OCI-LY1 (cell line): Measurements from ENCODE around the gene KLK12.

ENCODE experiments used
- H2AFZ ChIP-seq: fragments of 200-600 bp; sonication (generic), shearing (Covaris generic); 2 replicates; pipeline ENCODE4 v1.6.0; 2014; ENCODE audit warnings: antibody characterized with exemption, mild to moderate bottlenecking, low read length
- H3F3A ChIP-seq: fragments of 200-600 bp; sonication (generic), shearing (Covaris generic); 2 replicates; pipeline ENCODE4 v1.6.0; 2014; ENCODE audit warnings: mild to moderate bottlenecking, antibody characterized with exemption, low read length, moderate library complexity; ENCODE audit not compliant: insufficient read depth
- H3K27ac ChIP-seq: fragments of 200-600 bp; sonication (generic); 2 replicates; pipeline ENCODE4 v1.5.1; 2014; ENCODE audit warnings: low read length, mixed run types, mild to moderate bottlenecking, low read depth; ENCODE audit not compliant: poor library complexity, severe bottlenecking
- H3K27me3 ChIP-seq: fragments of 200-600 bp; sonication (generic); 2 replicates; pipeline ENCODE4 v1.6.0; 2014; ENCODE audit warnings: antibody characterized with exemption, mild to moderate bottlenecking, low read length, moderate library complexity; ENCODE audit not compliant: insufficient read depth
- H3K36me3 ChIP-seq: fragments of 200-600 bp; sonication (generic); 2 replicates; pipeline ENCODE4 v1.6.1; 2014; ENCODE audit warnings: mild to moderate bottlenecking, antibody characterized with exemption, low read length, moderate library complexity, mixed read lengths; ENCODE audit not compliant: insufficient read depth
- H3K4me1 ChIP-seq: fragments of 200-600 bp; sonication (generic); 2 replicates; pipeline ENCODE4 v1.5.1; 2014; ENCODE audit warnings: mild to moderate bottlenecking, low read length, moderate library complexity; ENCODE audit not compliant: insufficient read depth, severe bottlenecking
- H3K4me2 ChIP-seq: fragments of 200-600 bp; sonication (generic), shearing (Covaris generic); 2 replicates; pipeline ENCODE4 v1.6.1; 2014; ENCODE audit warnings: low read length
- H3K4me3 ChIP-seq: fragments of 200-600 bp; sonication (generic); 2 replicates; pipeline ENCODE4 v1.5.1; 2014; ENCODE audit warnings: low read length, low read depth, mild to moderate bottlenecking, mixed read lengths; ENCODE audit not compliant: poor library complexity, severe bottlenecking
- H3K79me2 ChIP-seq: fragments of 200-600 bp; shearing (Covaris generic); 2 replicates; pipeline ENCODE4 v1.6.1; 2016; ENCODE audit warnings: mixed run types, low read length, mixed read lengths; ENCODE audit not compliant: insufficient read depth
- H3K9ac ChIP-seq: fragments of 200-600 bp; sonication (generic), shearing (Covaris generic); 2 replicates; pipeline ENCODE4 v1.6.1; 2014; ENCODE audit warnings: mild to moderate bottlenecking, low read length, mixed read lengths
- H3K9me2 ChIP-seq: fragments of 200-600 bp; sonication (generic), shearing (Covaris generic); 2 replicates; pipeline ENCODE4 v1.6.1; 2014; ENCODE audit warnings: low read depth, mild to moderate bottlenecking, low read length, mixed read lengths
- H3K9me3 ChIP-seq: fragments of 200-600 bp; shearing (Covaris generic); 2 replicates; pipeline ENCODE4 v1.6.1; 2014; ENCODE audit warnings: low read length, mixed read lengths
- H4K20me1 ChIP-seq: fragments of 200-600 bp; sonication (generic), shearing (Covaris generic); 2 replicates; pipeline ENCODE4 v1.6.0; 2016; ENCODE audit warnings: mild to moderate bottlenecking, low read length; ENCODE audit not compliant: insufficient read depth
- CTCF ChIP-seq: fragments of 200-600 bp; sonication (generic), shearing (Covaris generic); IDR thresholded peaks from 2 replicates; pipeline ENCODE4 v1.5.1; 2017; ENCODE audit warnings: mild to moderate bottlenecking, antibody characterized with exemption, low read length, moderate library complexity, mixed read lengths
- EZH2 ChIP-seq: fragments of 200-600 bp; sonication (generic), shearing (Covaris generic); IDR thresholded peaks from 2 replicates; pipeline ENCODE4 v1.8.0; 2017; ENCODE audit warnings: borderline replicate concordance, mixed run types, mild to moderate bottlenecking, antibody characterized with exemption, low read length, moderate library complexity, mixed read lengths

Gene KLK12

DNA sequence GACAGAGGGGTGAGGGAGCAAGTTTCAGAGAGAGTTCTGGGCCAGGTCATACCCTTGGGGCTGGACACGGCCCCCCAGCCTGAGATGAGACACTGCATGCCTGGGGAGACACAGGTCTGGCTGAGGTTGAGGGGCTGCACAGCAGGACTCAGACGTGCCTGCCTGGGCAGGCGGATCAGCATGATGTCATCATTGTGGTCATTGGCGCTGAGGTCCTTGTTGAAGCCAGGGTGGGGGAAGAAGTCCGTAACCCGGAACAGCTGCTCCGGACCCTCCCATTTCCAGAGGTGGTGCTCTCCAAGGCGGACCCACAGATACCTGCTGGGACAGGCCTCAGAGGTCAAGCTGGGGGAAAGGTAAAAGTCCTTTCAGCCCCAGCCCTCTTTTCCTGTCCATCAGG is 28.4 kb downstream of the KLK12 start:
- Histone ChIP-seq H2AFZ (no peak overlapping the region), H3K4me3 (no peak overlapping the region), H3K4me2 (no peak overlapping the region), H3K36me3 (no peaks in the 10 kb centered on the region), H3K9me2 (no peaks in the 10 kb centered on the region), H3K9me3 (no peaks in the 10 kb centered on the region), H3K79me2 (no peaks in the 10 kb centered on the region), H3K27ac (no peak overlapping the region), H3F3A (no peaks in the 10 kb centered on the region), H3K4me1 (no peaks in the 10 kb centered on the region), H3K27me3 (no peaks in the 10 kb centered on the region), H3K9ac (no peak overlapping the region), H4K20me1 (no peaks in the 10 kb centered on the region)
- TF ChIP-seq EZH2: no peak
- no peak for TF ChIP-seq CTCF

DNA sequence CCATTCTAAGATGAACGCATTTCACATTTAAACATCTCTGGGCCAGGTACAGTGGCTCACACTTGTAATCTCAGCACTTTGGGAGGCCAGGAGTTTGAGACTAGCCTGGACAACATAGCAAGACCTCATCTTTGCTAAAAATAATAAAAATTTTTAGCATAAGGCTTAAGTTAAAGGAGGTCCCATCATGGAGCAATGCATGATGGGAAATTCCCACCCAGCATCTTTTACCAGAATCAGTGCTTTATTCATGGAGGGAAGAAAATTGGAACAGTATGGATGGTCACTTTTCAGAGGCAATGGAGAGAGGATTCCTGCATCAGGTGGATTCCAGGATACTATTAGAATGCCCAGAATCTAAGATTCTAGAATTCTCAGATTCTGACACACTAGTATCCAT is 29.6 kb downstream of the KLK12 start:
- Histone ChIP-seq H3K27me3 (no peaks in the 10 kb centered on the region), H3K9me2 (no peaks in the 10 kb centered on the region)
- no peak for TF ChIP-seq CTCF
- no peak for TF ChIP-seq EZH2

DNA sequence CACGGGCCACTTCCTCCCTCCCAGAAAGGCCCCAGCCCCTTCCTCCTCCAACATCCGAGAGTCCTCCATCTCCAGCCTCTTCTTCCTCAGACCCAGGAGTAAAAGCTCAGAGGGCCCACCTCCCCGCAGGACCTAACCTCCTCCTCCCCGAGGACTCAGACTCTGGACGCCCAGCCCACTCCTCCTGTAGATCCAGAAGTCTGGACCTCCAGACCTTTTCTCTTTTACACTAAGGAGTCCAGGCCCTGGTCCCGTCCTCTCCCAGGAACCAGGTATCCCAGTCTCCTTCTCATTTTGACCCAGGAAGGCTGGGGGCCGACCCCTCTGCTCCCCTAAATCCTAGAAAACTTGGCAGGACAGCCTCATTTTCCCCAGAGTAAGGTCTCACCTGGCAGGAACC is 31.5 kb downstream of the KLK12 start:
- Histone ChIP-seq H3F3A (no peaks in the 10 kb centered on the region), H3K27ac (no peak overlapping the region), H3K27me3 (no peaks in the 10 kb centered on the region), H3K36me3 (no peaks in the 10 kb centered on the region), H3K9me3 (no peaks in the 10 kb centered on the region), H3K9me2 (no peaks in the 10 kb centered on the region), H3K9ac (no peak overlapping the region), H3K4me1 (no peaks in the 10 kb centered on the region), H3K4me3 (no peak overlapping the region), H2AFZ (no peak overlapping the region), H3K79me2 (no peaks in the 10 kb centered on the region), H3K4me2 (no peak overlapping the region), H4K20me1 (no peaks in the 10 kb centered on the region)
- no peak for TF ChIP-seq CTCF
- TF ChIP-seq EZH2: no peak

More for the DNA sequence above, 29.6 kb downstream of the KLK12 start:
- Histone ChIP-seq H3K4me2 (no peak overlapping the region), H3K27ac (no peak overlapping the region), H3K9me3 (no peaks in the 10 kb centered on the region), H3K36me3 (no peaks in the 10 kb centered on the region), H3K4me1 (no peaks in the 10 kb centered on the region), H4K20me1 (no peaks in the 10 kb centered on the region), H2AFZ (no peak overlapping the region), H3K9ac (no peak overlapping the region), H3K79me2 (no peaks in the 10 kb centered on the region), H3F3A (no peaks in the 10 kb centered on the region), H3K4me3 (no peak overlapping the region)
